Measurements from ENCODE around the gene ELOVL1.
"Not testable (repeated sequence)": the region's sequence is repeated elsewhere in the genome, so short reads cannot be mapped to it uniquely, and the experiment has no call there.

The ELOVL1 gene

GRCh38 chr1:43367904-43368645 lies at the start of gene ELOVL1:
Gene ELOVL1, minus strand, starts transcription at chr1:43368011. Its CDS starts 2,402 bp downstream, at chr1:43365609.
- DNase-seq (ENCODE audit: low read depth in 2 of 2), result peak; percentile 66 to 75

- no peak for DNase-seq (ENCODE audit: low read depth in 2 of 2)
Observed at GRCh38 chr1:43415901-43416300, 48.1 kb upstream of the ELOVL1 start.

- peak; percentile 19 to 37 for DNase-seq (ENCODE audit: low read depth in 2 of 2)
Observed at GRCh38 chr1:43414634-43415223, 46.9 kb upstream of the ELOVL1 start.

DNA sequence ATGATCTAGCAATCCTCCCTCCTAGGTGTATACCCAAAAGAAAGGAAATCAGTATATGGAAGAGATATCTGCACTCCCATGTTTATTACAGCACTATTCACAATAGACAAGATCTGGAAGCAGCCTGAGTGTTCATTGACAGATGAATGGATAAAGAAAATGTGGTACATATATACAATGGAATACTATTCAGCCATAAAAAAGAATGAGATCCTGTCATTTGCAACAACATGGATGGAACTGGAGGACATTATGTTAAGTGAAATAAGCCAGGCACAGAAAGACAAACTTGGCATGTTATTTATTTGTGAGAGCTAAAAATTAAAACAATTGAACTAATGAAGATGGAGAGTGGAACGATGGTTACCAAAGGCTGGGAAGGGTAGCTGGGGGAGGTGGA lies 45.6 kb upstream of the ELOVL1 start:
- DNase-seq (ENCODE audit: low read depth in 2 of 2), result not testable (repeated sequence)

GRCh38 chr1:43410571-43410970 lies 42.8 kb upstream of the ELOVL1 start:
- no peak for DNase-seq (ENCODE audit: low read depth in 2 of 2)

- no peak for DNase-seq (ENCODE audit: low read depth in 2 of 2)
Observed at GRCh38 chr1:43405876-43406234, 38.0 kb upstream of the ELOVL1 start.

- DNase-seq (ENCODE audit: low read depth in 2 of 2), result no peak
Observed at GRCh38 chr1:43405219-43405875, 37.5 kb upstream of the ELOVL1 start.

- no peak for DNase-seq (ENCODE audit: low read depth in 2 of 2)
Observed at GRCh38 chr1:43404353-43404752, 36.5 kb upstream of the ELOVL1 start.

- DNase-seq (ENCODE audit: low read depth in 2 of 2), result no peak
Observed at GRCh38 chr1:43402089-43402865, 34.5 kb upstream of the ELOVL1 start.

DNA sequence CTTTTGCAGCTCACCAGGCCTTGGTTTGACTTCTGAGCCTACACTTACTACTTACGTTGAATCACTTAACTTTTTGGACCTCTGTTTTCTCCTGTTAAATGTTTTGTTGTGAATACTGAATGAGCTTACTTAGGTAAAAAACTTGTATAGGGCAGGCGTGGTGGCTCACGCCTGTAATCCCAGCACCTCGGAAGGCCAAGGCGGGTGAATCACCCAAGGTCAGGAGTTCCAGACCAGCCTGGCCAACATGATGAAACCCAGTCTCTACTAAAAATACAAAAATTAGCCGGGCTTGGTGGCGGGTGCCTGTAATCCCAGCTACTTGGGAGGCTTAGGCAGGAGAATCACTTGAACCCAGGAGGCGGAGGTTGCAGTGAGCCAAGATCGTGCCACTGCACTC lies 32.6 kb upstream of the ELOVL1 start:
- DNase-seq (ENCODE audit: low read depth in 2 of 2), result not testable (repeated sequence)

GRCh38 chr1:43398227-43398626 lies 30.4 kb upstream of the ELOVL1 start:
- no peak for DNase-seq (ENCODE audit: low read depth in 2 of 2)

DNA sequence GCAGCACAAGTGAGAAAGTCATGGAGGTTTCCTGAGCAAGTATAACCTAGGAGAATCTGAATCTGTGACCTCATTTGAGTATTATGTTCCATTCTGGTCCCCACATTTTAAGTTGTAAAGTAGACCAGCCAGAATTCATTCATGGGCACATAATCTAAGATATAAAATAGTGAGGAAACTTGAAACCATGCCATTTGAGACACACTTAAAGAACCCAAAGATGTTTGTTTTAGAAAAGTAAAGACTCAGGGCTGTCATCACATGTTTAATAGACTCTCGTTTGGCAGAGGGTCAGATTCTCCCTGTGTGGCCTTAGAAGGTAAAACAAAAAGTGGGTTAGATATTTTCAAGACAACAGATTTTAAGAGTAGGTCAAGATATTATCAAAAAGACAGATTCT lies 28.2 kb upstream of the ELOVL1 start:
- DNase-seq (ENCODE audit: low read depth in 2 of 2), result no peak

DNA sequence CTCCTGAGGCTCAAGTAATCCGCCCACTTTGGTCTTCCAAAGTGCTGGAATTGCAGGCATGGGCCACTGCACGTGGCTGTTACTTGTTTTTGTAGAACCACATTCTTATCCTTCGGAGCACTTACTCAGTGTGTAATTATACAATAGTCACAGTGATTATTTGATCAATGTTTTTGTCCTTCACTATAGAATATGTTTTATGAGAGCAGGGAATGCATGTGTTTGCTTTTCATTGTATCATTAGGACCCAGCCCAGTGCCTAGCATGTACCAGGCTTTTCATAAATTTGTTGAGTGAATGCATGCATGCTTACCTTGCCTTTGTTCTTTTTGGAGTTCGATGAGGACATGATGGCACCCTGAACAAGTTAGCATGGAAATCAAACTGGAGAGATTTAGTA lies 27.7 kb upstream of the ELOVL1 start:
- DNase-seq (ENCODE audit: low read depth in 2 of 2), result no peak

- no peak for DNase-seq (ENCODE audit: low read depth in 2 of 2)
Observed at GRCh38 chr1:43392702-43393101, 24.9 kb upstream of the ELOVL1 start.

- peak; percentile 87 to 88 for DNase-seq (ENCODE audit: low read depth in 2 of 2)
Observed at GRCh38 chr1:43389326-43390313, 21.8 kb upstream of the ELOVL1 start, which contains the start of the genes MED8 and SZT2. Gene MED8, minus strand, starts transcription at chr1:43389800. Its CDS starts 36 bp downstream, at chr1:43389764. Gene SZT2, plus strand, starts transcription at chr1:43389899. Its CDS starts 70 bp downstream, at chr1:43389969.

- DNase-seq (ENCODE audit: low read depth in 2 of 2), result no peak
Observed at GRCh38 chr1:43388613-43389012, 20.8 kb upstream of the ELOVL1 start.

GRCh38 chr1:43387976-43388599 lies 20.3 kb upstream of the ELOVL1 start:
- DNase-seq (ENCODE audit: low read depth in 2 of 2), result no peak

- no peak for DNase-seq (ENCODE audit: low read depth in 2 of 2)
Observed at GRCh38 chr1:43386676-43387075, 18.9 kb upstream of the ELOVL1 start.

- no peak for DNase-seq (ENCODE audit: low read depth in 2 of 2)
Observed at GRCh38 chr1:43383449-43383848, 15.6 kb upstream of the ELOVL1 start.

GRCh38 chr1:43382027-43382779 lies 14.4 kb upstream of the ELOVL1 start:
- no peak for DNase-seq (ENCODE audit: low read depth in 2 of 2)

Measured in activated CD8-positive, alpha-beta memory T cell treated with anti-CD3 and anti-CD28 coated beads for 4 hours (primary cell).